ENCODE results near the gene MTA1. TPM values are rescaled to one million over a fixed set of nuclear protein-coding genes. Genes with fewer than 3 reads are reported as not detected.

MTA1 gene
- total RNA-seq, 2 donors from 2014 or later = 77.2 to 84.1 TPM

- DNase-seq (ENCODE audit: low spot score) = no peak
- peaks cover 5% of the 10 kb centered on the region for H3K27me3 ChIP-seq (replicated peaks; ENCODE audit: insufficient read depth)
- no peak overlapping the region for H3K27ac ChIP-seq
- ATAC-seq (ENCODE audit: insufficient number of reproducible peaks, low FRiP score, low read depth) = no peak
- TF ChIP-seq, protein P1, sequence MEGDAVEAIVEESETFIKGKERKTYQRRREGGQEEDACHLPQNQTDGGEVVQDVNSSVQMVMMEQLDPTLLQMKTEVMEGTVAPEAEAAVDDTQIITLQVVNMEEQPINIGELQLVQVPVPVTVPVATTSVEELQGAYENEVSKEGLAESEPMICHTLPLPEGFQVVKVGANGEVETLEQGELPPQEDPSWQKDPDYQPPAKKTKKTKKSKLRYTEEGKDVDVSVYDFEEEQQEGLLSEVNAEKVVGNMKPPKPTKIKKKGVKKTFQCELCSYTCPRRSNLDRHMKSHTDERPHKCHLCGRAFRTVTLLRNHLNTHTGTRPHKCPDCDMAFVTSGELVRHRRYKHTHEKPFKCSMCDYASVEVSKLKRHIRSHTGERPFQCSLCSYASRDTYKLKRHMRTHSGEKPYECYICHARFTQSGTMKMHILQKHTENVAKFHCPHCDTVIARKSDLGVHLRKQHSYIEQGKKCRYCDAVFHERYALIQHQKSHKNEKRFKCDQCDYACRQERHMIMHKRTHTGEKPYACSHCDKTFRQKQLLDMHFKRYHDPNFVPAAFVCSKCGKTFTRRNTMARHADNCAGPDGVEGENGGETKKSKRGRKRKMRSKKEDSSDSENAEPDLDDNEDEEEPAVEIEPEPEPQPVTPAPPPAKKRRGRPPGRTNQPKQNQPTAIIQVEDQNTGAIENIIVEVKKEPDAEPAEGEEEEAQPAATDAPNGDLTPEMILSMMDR (IDR thresholded peaks at IDR 0.05) = no peak
- no peak overlapping the region for H3K4me3 ChIP-seq
- peaks cover 10 to 22% of the 10 kb centered on the region in 2 donors for H3K4me1 ChIP-seq (ENCODE audit: control insufficient read depth in 1 of 2, low read depth in 2 of 2)
- no peaks in the 10 kb centered on the region for H3K36me3 ChIP-seq
- no peaks in the 10 kb centered on the region for H3K9me3 ChIP-seq
Measured at GRCh38 chr14:105411985-105412770, 7.4 kb upstream of the MTA1 start.

DNA sequence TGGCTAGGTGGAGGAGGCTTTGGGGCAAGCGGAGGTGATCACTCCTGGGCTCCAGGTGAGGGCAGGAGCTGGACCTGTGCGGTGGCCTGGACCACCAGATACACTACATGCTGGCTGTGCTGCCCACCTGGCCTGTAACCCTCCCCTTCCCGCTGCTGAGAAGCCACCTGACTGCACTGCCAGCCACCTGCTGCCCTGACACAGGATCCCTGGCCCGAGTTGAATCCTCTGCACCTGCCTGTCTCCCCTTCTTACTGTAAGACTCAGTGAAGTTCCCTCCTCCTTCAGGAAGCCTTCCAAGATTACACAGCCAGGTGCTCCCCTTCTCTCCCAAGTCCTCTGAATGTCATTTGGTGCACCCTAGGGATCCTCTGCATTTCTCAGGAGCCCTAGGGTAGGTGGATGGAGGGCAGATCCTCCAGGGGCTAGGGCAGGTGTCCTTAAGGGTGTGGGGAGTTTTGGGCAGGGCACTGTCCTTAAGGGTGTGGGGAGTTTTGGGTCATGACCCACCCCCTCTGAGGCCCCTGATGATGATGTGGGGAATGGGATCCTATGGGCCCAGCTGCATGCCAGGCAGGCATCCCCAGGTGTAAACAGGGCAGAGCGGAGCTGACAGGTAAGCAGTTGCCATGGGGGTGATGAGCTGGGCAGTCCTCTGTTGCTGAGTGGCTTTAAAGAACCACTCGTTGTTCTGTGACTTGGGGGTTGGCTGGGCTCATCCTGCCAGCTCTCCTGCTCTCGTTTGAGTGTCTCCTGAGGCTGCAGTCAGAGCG lies 6.7 kb upstream of the MTA1 start:
- DNase-seq (ENCODE audit: low spot score) (no peak), ATAC-seq (ENCODE audit: insufficient number of reproducible peaks, low FRiP score, low read depth) (no peak)
- Histone ChIP-seq H3K4me3 (no peak overlapping the region), H3K9me3 (no peaks in the 10 kb centered on the region), H3K27me3 (replicated peaks; ENCODE audit: insufficient read depth) (peaks cover 5% of the 10 kb centered on the region), H3K27ac (no peak overlapping the region), H3K4me1 (ENCODE audit: control insufficient read depth in 1 of 2, low read depth in 2 of 2) (peaks cover 10 to 22% of the 10 kb centered on the region in 2 donors), H3K36me3 (no peaks in the 10 kb centered on the region)
- TF ChIP-seq, protein P1 (IDR thresholded peaks at IDR 0.05) = no peak

- ATAC-seq (ENCODE audit: insufficient number of reproducible peaks, low FRiP score, low read depth) (no peak), DNase-seq (ENCODE audit: low spot score) (no peak)
- H3K36me3 ChIP-seq = no peaks in the 10 kb centered on the region
- H3K27me3 ChIP-seq (replicated peaks; ENCODE audit: insufficient read depth) = peaks cover 5% of the 10 kb centered on the region
- TF ChIP-seq, protein P1 (IDR thresholded peaks at IDR 0.05) = no peak
- no peaks in the 10 kb centered on the region for H3K9me3 ChIP-seq
- peaks cover 10 to 25% of the 10 kb centered on the region in 2 donors for H3K4me1 ChIP-seq (ENCODE audit: control insufficient read depth in 1 of 2, low read depth in 2 of 2)
- no peak overlapping the region for H3K4me3 ChIP-seq
- no peak overlapping the region for H3K27ac ChIP-seq
Measured at GRCh38 chr14:105413544-105413886, 6.1 kb upstream of the MTA1 start.

DNA sequence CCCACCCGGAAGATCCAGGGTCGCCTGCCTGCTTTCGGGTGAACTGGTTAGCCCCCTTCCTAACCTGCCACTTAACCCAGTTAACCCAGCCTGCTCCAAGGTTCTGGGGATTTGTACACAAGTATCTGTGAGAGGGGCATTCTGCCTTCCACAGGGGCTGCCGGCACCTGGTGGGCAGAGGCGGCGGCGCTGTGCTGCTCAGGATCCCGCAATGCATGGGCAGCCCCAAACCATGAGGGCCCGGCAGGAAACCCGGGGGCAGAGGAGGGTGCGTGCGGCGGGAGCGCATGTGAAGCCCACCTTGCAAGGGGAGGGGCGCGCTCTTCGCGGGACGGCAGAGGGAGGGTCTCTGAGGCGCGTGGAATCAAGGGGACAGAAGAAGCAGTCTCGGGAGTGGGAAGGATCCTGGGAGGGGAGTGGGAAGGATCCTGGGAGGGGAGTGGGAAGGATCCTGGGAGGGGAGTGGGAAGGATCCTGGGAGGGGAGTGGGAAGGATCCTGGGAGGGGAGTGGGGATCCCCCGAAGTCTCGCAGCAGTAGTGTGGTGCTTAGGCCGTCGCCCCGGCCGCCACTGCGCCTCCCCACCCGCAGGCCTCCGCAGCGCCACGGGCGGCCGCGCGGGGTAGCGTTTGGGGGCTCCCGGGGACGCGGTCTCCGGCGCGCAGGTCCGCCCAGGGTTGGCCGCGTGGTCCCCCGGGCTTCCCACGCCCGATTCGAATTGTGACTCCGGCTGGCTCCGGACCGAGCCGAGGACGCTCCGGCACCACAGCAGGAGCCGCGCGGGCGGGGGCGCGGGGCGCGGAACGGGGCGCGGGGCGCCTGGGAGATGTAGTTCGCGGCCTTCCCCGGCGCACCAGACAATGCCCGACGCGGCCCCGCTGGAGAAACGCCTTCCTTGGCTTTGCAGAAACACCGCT lies 4.9 kb upstream of the MTA1 start:
- no peaks in the 10 kb centered on the region for H3K36me3 ChIP-seq
- DNase-seq (ENCODE audit: low spot score) (peak; percentile 31), ATAC-seq (ENCODE audit: insufficient number of reproducible peaks, low FRiP score, low read depth) (peak; percentile 67)
- H3K27me3 ChIP-seq (replicated peaks; ENCODE audit: insufficient read depth) = peaks cover 5% of the 10 kb centered on the region
- peaks cover 16 to 34% of the 10 kb centered on the region in 2 donors for H3K4me1 ChIP-seq (ENCODE audit: control insufficient read depth in 1 of 2, low read depth in 2 of 2)
- peak overlapping the region; percentile 78 for H3K4me3 ChIP-seq
- no peaks in the 10 kb centered on the region for H3K9me3 ChIP-seq
- H3K27ac ChIP-seq = peak overlapping the region; percentile 47 to 58
- TF ChIP-seq, protein P1 (IDR thresholded peaks at IDR 0.05) = peak; percentile 83
